Trophoblast cell (in vitro differentiated cells and primary cell): ENCODE measurements around the gene NSMF.

Source experiments
- DNase-seq, 2 donors: peaks; one replicate each; pipeline ENCODE4 v3.0.0-alpha.2; 2016
- H2AFZ ChIP-seq: 2 replicates; pipeline ENCODE4 v1.6.1; 2013; ENCODE audit warnings: low read length, moderate library complexity, mild to moderate bottlenecking; ENCODE audit not compliant: insufficient read depth, poor library complexity
- H2AK5ac ChIP-seq: 2 replicates; pipeline ENCODE4 v1.6.1; 2013; ENCODE audit warnings: mild to moderate bottlenecking, low read length
- H2BK120ac ChIP-seq: 2 replicates; pipeline ENCODE4 v1.6.1; 2013; ENCODE audit warnings: low read length, mild to moderate bottlenecking, moderate library complexity; ENCODE audit not compliant: insufficient read depth, poor library complexity
- H2BK12ac ChIP-seq: 2 replicates; pipeline ENCODE4 v1.6.1; 2013; ENCODE audit warnings: mild to moderate bottlenecking, low read length, moderate library complexity
- H2BK5ac ChIP-seq: 2 replicates; pipeline ENCODE4 v1.6.1; 2013; ENCODE audit warnings: low read length, low read depth, moderate library complexity, mild to moderate bottlenecking; ENCODE audit not compliant: poor library complexity
- H3K14ac ChIP-seq: 2 replicates; pipeline ENCODE4 v1.6.1; 2013; ENCODE audit warnings: mild to moderate bottlenecking, low read length
- H3K18ac ChIP-seq: 2 replicates; pipeline ENCODE4 v1.6.1; 2013; ENCODE audit warnings: mild to moderate bottlenecking, low read length
- H3K23ac ChIP-seq: 2 replicates; pipeline ENCODE4 v1.6.1; 2013; ENCODE audit warnings: low read length
- H3K27ac ChIP-seq: 2 replicates; pipeline ENCODE4 v1.5.1; 2013; ENCODE audit warnings: low read depth, mild to moderate bottlenecking, inconsistent platforms, low read length, moderate library complexity
- H3K27me3 ChIP-seq: 2 replicates; pipeline ENCODE4 v1.6.1; 2013; ENCODE audit warnings: inconsistent platforms, mild to moderate bottlenecking, low read length, moderate library complexity; ENCODE audit not compliant: insufficient read depth
- H3K36me3 ChIP-seq, 2 experiments: 1 replicate in 1 of 2; 2 replicates in 1 of 2; pipeline ENCODE4 v1.6.1; 2013; ENCODE audit warnings: low read length in 2 of 2, mild to moderate bottlenecking in 2 of 2, moderate library complexity in 1 of 2; ENCODE audit not compliant: insufficient read depth in 2 of 2, control insufficient read depth in 1 of 2
- H3K4ac ChIP-seq: 2 replicates; pipeline ENCODE4 v1.6.1; 2013; ENCODE audit warnings: low read depth, mild to moderate bottlenecking, low read length, moderate library complexity
- H3K4me1 ChIP-seq, 2 experiments: 1 replicate in 1 of 2; 2 replicates in 1 of 2; pipeline ENCODE4 v1.6.1; 2013; ENCODE audit warnings: low read length in 2 of 2, mild to moderate bottlenecking in 2 of 2, moderate library complexity in 1 of 2; ENCODE audit not compliant: insufficient read depth in 2 of 2, control insufficient read depth in 1 of 2
- H3K4me2 ChIP-seq: 2 replicates; pipeline ENCODE4 v1.6.1; 2013; ENCODE audit warnings: inconsistent platforms, mild to moderate bottlenecking, low read length, moderate library complexity
- H3K4me3 ChIP-seq: 2 replicates; pipeline ENCODE4 v1.5.1; 2013; ENCODE audit warnings: mild to moderate bottlenecking, low read depth, low read length, inconsistent platforms
- H3K79me1 ChIP-seq: one replicate; pipeline ENCODE4 v1.6.1; 2013; ENCODE audit warnings: low read length
- H3K79me2 ChIP-seq: 2 replicates; pipeline ENCODE4 v1.6.1; 2013; ENCODE audit warnings: low read length, mild to moderate bottlenecking; ENCODE audit not compliant: control insufficient read depth, insufficient read depth, poor library complexity
- H3K9ac ChIP-seq: 2 replicates; pipeline ENCODE4 v1.6.1; 2013; ENCODE audit warnings: mild to moderate bottlenecking, low read length
- H3K9me3 ChIP-seq: 2 replicates; pipeline ENCODE4 v1.6.1; 2013; ENCODE audit warnings: low read depth, mild to moderate bottlenecking, control low read depth, inconsistent platforms, low read length; ENCODE audit not compliant: insufficient read depth
- H4K12ac ChIP-seq: 2 replicates; pipeline ENCODE4 v1.6.1; 2013; ENCODE audit warnings: low read depth, mild to moderate bottlenecking, low read length, moderate library complexity
- H4K8ac ChIP-seq: 2 replicates; pipeline ENCODE4 v1.6.1; 2013; ENCODE audit warnings: low read depth, mild to moderate bottlenecking, low read length, moderate library complexity
- H4K91ac ChIP-seq: one replicate; pipeline ENCODE4 v1.6.1; 2013; ENCODE audit warnings: low read depth, mild to moderate bottlenecking, low read length, moderate library complexity
- WGBS: extraction: QIAGEN DNeasy Blood & Tissue Kit; methylation state at CpG from one replicate; pipeline ENCODE4 v1.1.7; 2013; ENCODE audit warnings: missing lambda C conversion rate; ENCODE audit not compliant: insufficient read length, insufficient coverage; ENCODE audit errors: extremely low coverage; 5-methylcytosine and 5-hydroxymethylcytosine counted together

The NSMF gene

GRCh38 chr9:137488327-137488653 is 29.2 kb upstream of the NSMF start:
- no peak overlapping the region for H3K18ac ChIP-seq
- no peak overlapping the region for H4K12ac ChIP-seq
- H3K27me3 ChIP-seq = no peaks in the 10 kb centered on the region
- no peak overlapping the region for H3K23ac ChIP-seq
- H3K4me3 ChIP-seq = no peak overlapping the region
- peaks cover 0 to 12% of the 10 kb centered on the region in 2 experiments for H3K4me1 ChIP-seq
- H2BK5ac ChIP-seq = no peak overlapping the region
- H4K8ac ChIP-seq = no peak overlapping the region
- no peak overlapping the region for H2BK120ac ChIP-seq
- no peaks in the 10 kb centered on the region for H3K79me1 ChIP-seq
- no peak overlapping the region for H3K27ac ChIP-seq
- H3K9ac ChIP-seq = no peak overlapping the region
- no peak overlapping the region for H3K14ac ChIP-seq
- no peak for DNase-seq
- H2AFZ ChIP-seq = no peak overlapping the region
- no peak overlapping the region for H3K4ac ChIP-seq
- no peaks in the 10 kb centered on the region for H3K79me2 ChIP-seq
- no peak overlapping the region for H4K91ac ChIP-seq
- H3K9me3 ChIP-seq = peaks cover 3% of the 10 kb centered on the region
- H3K36me3 ChIP-seq = no peaks in the 10 kb centered on the region
- no peak overlapping the region for H2AK5ac ChIP-seq
- H3K4me2 ChIP-seq = no peak overlapping the region
- no peak overlapping the region for H2BK12ac ChIP-seq
- WGBS = no CpG with 5 or more reads among the region's 6 CpGs

DNA sequence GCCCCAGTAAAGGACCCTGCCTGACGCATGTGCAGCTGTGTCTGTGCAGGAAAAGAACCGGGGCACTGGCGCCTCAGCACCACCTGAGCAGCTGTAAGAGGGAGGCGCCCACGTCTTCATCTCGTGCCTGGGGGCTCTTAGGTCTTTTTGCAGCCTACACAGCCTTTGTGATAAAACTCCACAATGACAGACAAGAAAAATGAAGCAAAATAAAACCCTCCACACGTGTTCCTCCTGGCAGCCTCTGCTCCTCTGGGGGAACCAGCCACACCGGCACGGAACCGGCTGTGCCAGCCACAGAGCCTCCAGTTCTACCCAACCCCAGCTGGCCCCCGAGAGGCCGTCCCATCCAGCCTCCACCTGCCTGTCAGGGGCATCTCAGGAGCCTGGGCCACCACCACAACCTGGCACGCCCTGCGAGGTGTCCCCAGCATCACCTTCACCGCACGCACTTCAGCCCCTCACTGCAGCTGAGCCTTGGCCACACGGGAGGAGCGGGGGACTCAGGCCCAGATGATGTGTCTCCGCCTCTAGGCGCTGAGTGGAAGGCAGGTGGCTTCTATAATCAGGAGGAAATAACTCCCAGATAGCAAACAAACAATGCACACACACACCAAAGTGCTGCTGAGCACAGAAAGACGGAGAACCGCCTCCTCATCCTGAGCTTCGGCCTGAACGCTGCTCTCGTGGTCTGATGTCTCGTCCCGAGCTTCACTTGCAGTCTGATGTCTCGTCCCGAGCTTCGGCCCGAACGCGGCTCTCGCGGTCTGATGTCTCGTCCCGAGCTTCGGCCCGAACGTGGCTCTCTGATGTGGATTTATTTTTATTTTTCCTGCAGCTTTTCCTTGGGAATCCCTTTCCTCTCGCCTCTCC is 28.6 kb upstream of the NSMF start:
- H2AFZ ChIP-seq = no peak overlapping the region
- H3K36me3 ChIP-seq = no peaks in the 10 kb centered on the region
- no peak overlapping the region for H3K4ac ChIP-seq
- no peak overlapping the region for H2BK5ac ChIP-seq
- H3K4me1 ChIP-seq = peaks cover 0 to 12% of the 10 kb centered on the region in 2 experiments
- H3K27me3 ChIP-seq = no peaks in the 10 kb centered on the region
- no peak overlapping the region for H3K4me3 ChIP-seq
- H4K91ac ChIP-seq = no peak overlapping the region
- no peak overlapping the region for H3K23ac ChIP-seq
- H3K18ac ChIP-seq = no peak overlapping the region
- WGBS = no CpG with 5 or more reads among the region's 41 CpGs
- H3K27ac ChIP-seq = no peak overlapping the region
- H4K12ac ChIP-seq = no peak overlapping the region
- no peak for DNase-seq
- H3K9ac ChIP-seq = no peak overlapping the region
- no peak overlapping the region for H3K14ac ChIP-seq
- H2AK5ac ChIP-seq = no peak overlapping the region
- H3K9me3 ChIP-seq = no peaks in the 10 kb centered on the region
- H3K79me1 ChIP-seq = no peaks in the 10 kb centered on the region
- no peak overlapping the region for H2BK120ac ChIP-seq
- no peak overlapping the region for H3K4me2 ChIP-seq
- no peak overlapping the region for H2BK12ac ChIP-seq
- no peaks in the 10 kb centered on the region for H3K79me2 ChIP-seq
- H4K8ac ChIP-seq = no peak overlapping the region

DNA sequence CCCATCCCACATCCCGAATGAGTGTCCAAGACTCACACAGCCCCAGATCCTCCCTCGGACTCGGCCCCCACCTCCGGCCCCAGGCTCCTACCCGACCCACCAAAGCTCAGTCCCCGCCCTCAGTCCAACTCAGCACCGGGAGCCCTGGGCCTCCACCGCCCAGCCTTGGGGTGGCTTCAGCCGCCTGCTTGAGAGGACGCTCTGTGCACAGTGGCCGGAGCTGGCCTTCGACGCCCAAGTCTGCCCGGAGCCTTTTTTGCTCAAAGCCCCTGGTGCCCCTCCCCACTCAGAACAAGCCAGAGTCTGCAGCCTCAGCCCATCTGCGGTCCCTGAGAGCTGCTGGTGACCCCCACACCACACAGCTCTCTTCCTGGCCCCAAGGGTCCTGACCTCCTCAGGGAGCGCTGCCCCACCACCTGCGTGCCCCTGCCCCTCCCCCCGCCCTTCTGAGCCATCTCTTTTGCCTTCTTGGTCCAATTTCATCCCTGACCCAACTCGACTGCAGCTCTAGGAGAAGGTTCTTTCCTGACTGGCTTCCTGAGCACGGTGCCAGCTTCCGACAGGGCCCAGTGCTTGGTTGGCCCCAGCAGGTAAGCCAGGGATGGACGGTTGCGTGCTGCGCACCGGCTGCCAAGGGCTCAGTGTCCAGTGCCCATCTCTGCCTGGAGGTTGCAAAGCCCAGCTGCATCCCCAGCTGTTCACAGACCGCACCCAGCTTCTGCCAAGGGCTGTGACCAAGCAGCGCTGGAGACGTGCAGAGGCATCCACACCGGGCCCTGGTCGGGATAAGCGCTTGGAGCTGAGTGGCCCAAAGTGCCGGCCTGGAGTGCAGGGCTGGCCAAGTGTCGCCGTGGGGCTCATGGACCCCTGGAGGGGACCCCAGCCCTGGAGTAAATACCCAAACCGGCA is 27.7 kb upstream of the NSMF start:
- Histone ChIP-seq H2BK12ac (no peak overlapping the region), H3K14ac (no peak overlapping the region), H4K8ac (no peak overlapping the region), H3K79me2 (no peaks in the 10 kb centered on the region), H3K27me3 (no peaks in the 10 kb centered on the region), H3K36me3 (no peaks in the 10 kb centered on the region), H3K23ac (no peak overlapping the region), H3K4ac (no peak overlapping the region), H2AFZ (no peak overlapping the region), H3K27ac (no peak overlapping the region), H3K4me3 (no peak overlapping the region), H3K79me1 (no peaks in the 10 kb centered on the region), H2BK120ac (no peak overlapping the region), H3K4me1 (peaks cover 8 to 16% of the 10 kb centered on the region in 2 experiments), H3K18ac (no peak overlapping the region), H2AK5ac (no peak overlapping the region), H3K9ac (no peak overlapping the region), H4K12ac (no peak overlapping the region), H2BK5ac (no peak overlapping the region), H3K9me3 (no peaks in the 10 kb centered on the region), H4K91ac (no peak overlapping the region), H3K4me2 (no peak overlapping the region)
- no CpG with 5 or more reads among the region's 35 CpGs for WGBS
- DNase-seq = no peak

DNA sequence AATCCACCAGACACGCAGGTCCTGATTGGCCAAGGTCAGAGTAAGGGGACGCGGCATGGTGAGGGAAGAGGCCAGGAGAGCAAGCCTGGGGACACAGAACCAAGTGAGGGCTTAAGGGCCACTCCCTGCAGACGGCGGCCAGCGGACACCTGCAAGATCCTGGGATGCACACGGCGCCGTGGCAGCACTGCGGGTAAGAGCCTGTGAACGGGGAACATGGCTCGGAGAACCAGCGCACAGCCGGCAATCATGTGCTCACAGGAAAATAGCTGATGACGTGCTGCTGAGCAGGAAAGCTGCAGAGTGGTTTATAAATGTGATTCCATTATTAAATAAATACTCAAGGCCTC is 27.0 kb upstream of the NSMF start:
- H2AFZ ChIP-seq = no peak overlapping the region

More for the DNA sequence above, 27.0 kb upstream of the NSMF start:
- no peaks in the 10 kb centered on the region for H3K79me1 ChIP-seq
- H4K91ac ChIP-seq = no peak overlapping the region
- H3K4me2 ChIP-seq = no peak overlapping the region
- H2AK5ac ChIP-seq = no peak overlapping the region
- no peaks in the 10 kb centered on the region for H3K36me3 ChIP-seq
- H3K79me2 ChIP-seq = no peaks in the 10 kb centered on the region
- no CpG with 5 or more reads among the region's 15 CpGs for WGBS
- no peak overlapping the region for H4K12ac ChIP-seq
- H3K23ac ChIP-seq = no peak overlapping the region
- H3K4me3 ChIP-seq = no peak overlapping the region
- H3K18ac ChIP-seq = no peak overlapping the region
- H3K27me3 ChIP-seq = no peaks in the 10 kb centered on the region
- H3K27ac ChIP-seq = no peak overlapping the region
- no peak overlapping the region for H2BK12ac ChIP-seq
- H3K14ac ChIP-seq = no peak overlapping the region
- no peak for DNase-seq
- no peak overlapping the region for H2BK5ac ChIP-seq
- H3K4ac ChIP-seq = no peak overlapping the region
- no peak overlapping the region for H3K9ac ChIP-seq
- H4K8ac ChIP-seq = no peak overlapping the region
- no peaks in the 10 kb centered on the region for H3K9me3 ChIP-seq
- peaks cover 8 to 16% of the 10 kb centered on the region in 2 experiments for H3K4me1 ChIP-seq
- H2BK120ac ChIP-seq = no peak overlapping the region
